Sigmoid colon (tissue), 3 donors: ENCODE results near the gene GNS.

Source experiments
- POLR2A ChIP-seq, 2 donors: fragments of 450-650 bp; IDR thresholded peaks; one replicate each; pipeline ENCODE4 v1.6.1; 2016; ENCODE audit warnings: antibody characterized with exemption in 2 of 2, mild to moderate bottlenecking in 2 of 2, moderate library complexity in 2 of 2
- TF ChIP-seq, protein P1 (sequence below), 4 experiments: fragments of 450-650 bp in 3 of 4; fragments of 200-600 bp in 1 of 4; IDR thresholded peaks; one replicate each; pipeline ENCODE4 v1.5.1; 2016 to 2019; ENCODE audit warnings: antibody characterized with exemption in 4 of 4, mild to moderate bottlenecking in 3 of 4, moderate library complexity in 2 of 4

GRCh38 chr12:64682572-64683277 lies 76.5 kb downstream of the GNS start:
- TF ChIP-seq, protein P1, sequence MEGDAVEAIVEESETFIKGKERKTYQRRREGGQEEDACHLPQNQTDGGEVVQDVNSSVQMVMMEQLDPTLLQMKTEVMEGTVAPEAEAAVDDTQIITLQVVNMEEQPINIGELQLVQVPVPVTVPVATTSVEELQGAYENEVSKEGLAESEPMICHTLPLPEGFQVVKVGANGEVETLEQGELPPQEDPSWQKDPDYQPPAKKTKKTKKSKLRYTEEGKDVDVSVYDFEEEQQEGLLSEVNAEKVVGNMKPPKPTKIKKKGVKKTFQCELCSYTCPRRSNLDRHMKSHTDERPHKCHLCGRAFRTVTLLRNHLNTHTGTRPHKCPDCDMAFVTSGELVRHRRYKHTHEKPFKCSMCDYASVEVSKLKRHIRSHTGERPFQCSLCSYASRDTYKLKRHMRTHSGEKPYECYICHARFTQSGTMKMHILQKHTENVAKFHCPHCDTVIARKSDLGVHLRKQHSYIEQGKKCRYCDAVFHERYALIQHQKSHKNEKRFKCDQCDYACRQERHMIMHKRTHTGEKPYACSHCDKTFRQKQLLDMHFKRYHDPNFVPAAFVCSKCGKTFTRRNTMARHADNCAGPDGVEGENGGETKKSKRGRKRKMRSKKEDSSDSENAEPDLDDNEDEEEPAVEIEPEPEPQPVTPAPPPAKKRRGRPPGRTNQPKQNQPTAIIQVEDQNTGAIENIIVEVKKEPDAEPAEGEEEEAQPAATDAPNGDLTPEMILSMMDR (IDR thresholded peaks at IDR 0.05), result no peak
- no peak for TF ChIP-seq POLR2A (IDR thresholded peaks at IDR 0.05)
